Activated naive CD4-positive, alpha-beta T cell treated with anti-CD3 and anti-CD28 coated beads, Interleukin-2, amount 10 ng/mL, durations not matched to agents 7 days and 5 days (primary cell): ENCODE measurements around the gene GPR3.

Experiments
- CTCF ChIA-PET: fragments of 350-600 bp; sonication (Branson Sonifier 250); formaldehyde crosslinking; loops from one replicate; lab custom pipeline; 2021; ENCODE audit warnings: antibody characterized with exemption; lab: Charles Lee
- DNase-seq: peaks from one replicate; pipeline ENCODE4 v3.0.0-alpha.2; 2020
- H3K27ac Mint-ChIP-seq: one replicate; pipeline ENCODE4 v1.8.0; 2021; ENCODE audit warnings: mild to moderate bottlenecking, moderate library complexity, mixed read lengths
- H3K27me3 Mint-ChIP-seq: one replicate; pipeline ENCODE4 v1.8.0; 2021; ENCODE audit warnings: mild to moderate bottlenecking, mixed read lengths
- H3K36me3 Mint-ChIP-seq: one replicate; pipeline ENCODE4 v1.8.0; 2021; ENCODE audit warnings: mixed read lengths
- H3K4me1 Mint-ChIP-seq: one replicate; pipeline ENCODE4 v1.8.0; 2021; ENCODE audit warnings: mixed read lengths
- H3K4me3 Mint-ChIP-seq: one replicate; pipeline ENCODE4 v1.8.0; 2021; ENCODE audit warnings: mild to moderate bottlenecking, moderate library complexity, mixed read lengths
- H3K9me3 Mint-ChIP-seq: one replicate; pipeline ENCODE4 v1.8.0; 2021; ENCODE audit warnings: mixed read lengths

Gene GPR3, protein sequence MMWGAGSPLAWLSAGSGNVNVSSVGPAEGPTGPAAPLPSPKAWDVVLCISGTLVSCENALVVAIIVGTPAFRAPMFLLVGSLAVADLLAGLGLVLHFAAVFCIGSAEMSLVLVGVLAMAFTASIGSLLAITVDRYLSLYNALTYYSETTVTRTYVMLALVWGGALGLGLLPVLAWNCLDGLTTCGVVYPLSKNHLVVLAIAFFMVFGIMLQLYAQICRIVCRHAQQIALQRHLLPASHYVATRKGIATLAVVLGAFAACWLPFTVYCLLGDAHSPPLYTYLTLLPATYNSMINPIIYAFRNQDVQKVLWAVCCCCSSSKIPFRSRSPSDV

DNA sequence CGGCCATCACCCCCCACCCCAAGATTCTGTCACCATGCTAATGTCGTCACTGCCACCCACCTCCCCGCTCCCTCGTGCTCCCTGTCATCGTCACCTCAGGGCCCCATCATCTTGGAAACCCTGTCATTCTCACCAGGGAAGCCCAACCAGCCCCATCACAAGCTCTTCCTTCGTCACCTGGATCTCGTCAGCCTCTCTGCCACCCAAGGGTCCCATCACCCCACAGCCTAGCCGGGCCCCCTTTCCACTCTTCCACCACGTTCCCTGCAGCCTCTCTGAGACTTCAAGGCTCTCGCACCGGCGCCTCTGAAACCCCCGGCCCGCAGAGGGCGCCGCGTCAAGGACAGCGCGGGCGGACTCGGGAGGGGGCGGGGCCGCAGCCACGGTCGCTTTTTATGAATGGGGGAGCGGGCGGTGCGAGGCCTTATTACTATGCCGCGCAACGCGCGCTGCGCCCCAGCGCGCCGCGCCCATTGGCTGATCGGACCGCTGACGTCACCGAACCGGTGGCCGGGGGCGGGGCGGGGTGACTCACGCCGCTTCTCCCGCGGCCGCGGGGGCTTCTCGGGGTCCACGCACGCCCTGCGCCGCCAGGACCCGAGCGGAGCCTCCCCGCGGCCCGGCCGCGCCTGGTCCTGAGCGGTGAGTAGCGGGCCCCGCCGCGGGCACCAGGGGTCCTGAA lies at the start of gene GPR3:
Gene GPR3, plus strand, starts transcription at position 527 of the 682 bp plus-strand sequence. CDS start 1,177 bp downstream, outside the sequence.
- no peaks in the 10 kb centered on the region for H3K9me3 Mint-ChIP-seq
- CTCF ChIA-PET: interaction anchor here (0.6 to 19.8 kb wide), 9 partner anchors 10 to 271 kb away, joined by 3 to 536 read pairs (median 4); partner anchors contain the start of genes MAP3K6 and SYTL1
- H3K36me3 Mint-ChIP-seq: no peaks in the 10 kb centered on the region
- H3K27ac Mint-ChIP-seq: peak within 1 kb of the TSS; percentile 55
- peak within 1 kb of the TSS; percentile 71 for H3K4me3 Mint-ChIP-seq
- peaks cover 35% of the 10 kb centered on the region for H3K27me3 Mint-ChIP-seq
- DNase-seq: peak; percentile 96
- H3K4me1 Mint-ChIP-seq: peaks cover 22% of the 10 kb centered on the region

- H3K4me1 Mint-ChIP-seq: peaks cover 65% of the 10 kb centered on the region
- peak; percentile 87 for DNase-seq
- CTCF ChIA-PET: interaction anchor here (0.6 to 3.2 kb wide), 8 partner anchors 10 to 320 kb away, joined by 3 to 26 read pairs (median 4); partner anchors contain the start of gene MAP3K6
Observed at GRCh38 chr1:27342778-27343638, 49.4 kb upstream of the GPR3 start.

GRCh38 chr1:27343639-27344025 lies 48.8 kb upstream of the GPR3 start:
- Mint-ChIP-seq H3K4me1 (peaks cover 65% of the 10 kb centered on the region), H3K9me3 (no peaks in the 10 kb centered on the region), H3K4me3 (peak overlapping the region; percentile 90), H3K27ac (peak overlapping the region; percentile 90), H3K36me3 (peaks cover 43% of the 10 kb centered on the region), H3K27me3 (no peaks in the 10 kb centered on the region)
- CTCF ChIA-PET: interaction anchor here (1.0 to 2.8 kb wide), 4 partner anchors 11 to 319 kb away, joined by 3 to 26 read pairs (median 4); partner anchors contain the start of gene MAP3K6
- peak; percentile 46 for DNase-seq

More at GRCh38 chr1:27342778-27343638, 49.4 kb upstream of the GPR3 start:
- H3K36me3 Mint-ChIP-seq: peaks cover 44% of the 10 kb centered on the region
- H3K27me3 Mint-ChIP-seq: no peaks in the 10 kb centered on the region
- peak overlapping the region; percentile 90 for H3K27ac Mint-ChIP-seq
- H3K4me3 Mint-ChIP-seq: peak overlapping the region; percentile 90
- H3K9me3 Mint-ChIP-seq: no peaks in the 10 kb centered on the region

- Mint-ChIP-seq H3K27me3 (no peaks in the 10 kb centered on the region), H3K36me3 (peaks cover 40% of the 10 kb centered on the region), H3K4me3 (no peak overlapping the region), H3K4me1 (peaks cover 57% of the 10 kb centered on the region), H3K9me3 (no peaks in the 10 kb centered on the region), H3K27ac (peak overlapping the region; percentile 33)
- CTCF ChIA-PET: interaction anchor here (0.7 to 2.2 kb wide), 7 partner anchors 11 to 42 kb away, joined by 3 to 8 read pairs (median 4); partner anchors contain the start of gene MAP3K6
- no peak for DNase-seq
Observed at GRCh38 chr1:27345272-27345671, 47.1 kb upstream of the GPR3 start.

DNA sequence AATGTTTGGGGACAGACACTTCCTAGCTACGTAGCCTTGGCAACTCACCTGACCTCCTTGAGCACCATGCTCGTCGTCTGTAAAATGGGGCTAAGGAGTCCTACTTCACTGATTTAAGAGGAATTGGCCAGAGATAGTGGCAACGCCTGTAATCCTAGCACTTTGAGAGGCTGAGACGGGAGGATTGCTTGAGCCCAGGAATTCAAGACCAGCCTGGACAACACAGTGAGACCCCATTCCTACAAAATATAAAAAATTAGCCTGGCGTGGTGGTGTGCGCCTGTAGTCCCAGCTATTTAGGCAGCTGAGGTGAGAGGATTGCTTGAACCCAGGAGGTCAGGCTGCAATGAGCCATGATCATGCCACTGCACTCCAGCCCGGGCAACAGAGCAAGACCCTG lies 46.1 kb upstream of the GPR3 start:
- Mint-ChIP-seq H3K27ac (no peak overlapping the region), H3K36me3 (peaks cover 43% of the 10 kb centered on the region), H3K9me3 (no peaks in the 10 kb centered on the region), H3K4me3 (no peak overlapping the region), H3K4me1 (peaks cover 48% of the 10 kb centered on the region), H3K27me3 (no peaks in the 10 kb centered on the region)
- no peak for DNase-seq
- CTCF ChIA-PET: interaction anchor here (1.0 to 2.2 kb wide), 3 partner anchors 9 to 41 kb away, joined by 4 to 10 read pairs (median 5); no protein-coding TSS in a partner anchor

DNA sequence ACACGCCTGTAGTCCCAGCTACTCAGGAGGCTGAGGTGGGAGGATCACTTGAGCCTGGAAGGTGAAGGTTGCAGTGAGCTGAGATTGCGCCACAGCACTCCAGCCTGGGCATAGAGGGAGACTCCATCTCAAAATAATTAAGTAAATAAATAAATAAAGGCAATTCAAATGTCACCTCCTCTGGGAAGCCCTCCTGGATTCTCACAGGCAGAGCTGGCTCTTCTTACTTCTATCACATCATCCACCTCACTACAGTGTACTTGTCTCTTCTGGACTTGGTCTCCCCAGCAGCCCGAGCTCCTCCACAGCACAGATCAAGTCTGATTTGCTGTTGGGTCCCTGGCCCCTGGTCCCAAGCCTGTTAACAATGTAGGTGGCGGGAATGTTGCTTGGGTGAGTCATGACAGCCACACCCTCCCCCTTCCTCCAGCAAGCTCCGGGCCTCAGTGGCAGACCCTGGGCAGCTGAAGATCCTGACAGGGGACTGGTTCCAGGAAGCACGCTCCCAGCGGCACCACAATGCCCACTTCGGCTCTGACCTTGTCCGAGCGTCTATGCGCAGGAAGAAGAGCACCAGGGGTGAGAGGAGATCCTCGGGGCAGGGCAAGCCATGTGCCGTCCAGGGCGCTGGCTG lies 45.3 kb upstream of the GPR3 start:
- Mint-ChIP-seq H3K9me3 (no peaks in the 10 kb centered on the region), H3K27me3 (no peaks in the 10 kb centered on the region), H3K36me3 (peaks cover 42% of the 10 kb centered on the region), H3K27ac (peak overlapping the region; percentile 24), H3K4me1 (peaks cover 42% of the 10 kb centered on the region), H3K4me3 (no peak overlapping the region)
- CTCF ChIA-PET: interaction anchor here (1.4 kb wide), 1 partner anchor 10 kb away, joined by 10 read pairs; no protein-coding TSS in a partner anchor
- no peak for DNase-seq

DNA sequence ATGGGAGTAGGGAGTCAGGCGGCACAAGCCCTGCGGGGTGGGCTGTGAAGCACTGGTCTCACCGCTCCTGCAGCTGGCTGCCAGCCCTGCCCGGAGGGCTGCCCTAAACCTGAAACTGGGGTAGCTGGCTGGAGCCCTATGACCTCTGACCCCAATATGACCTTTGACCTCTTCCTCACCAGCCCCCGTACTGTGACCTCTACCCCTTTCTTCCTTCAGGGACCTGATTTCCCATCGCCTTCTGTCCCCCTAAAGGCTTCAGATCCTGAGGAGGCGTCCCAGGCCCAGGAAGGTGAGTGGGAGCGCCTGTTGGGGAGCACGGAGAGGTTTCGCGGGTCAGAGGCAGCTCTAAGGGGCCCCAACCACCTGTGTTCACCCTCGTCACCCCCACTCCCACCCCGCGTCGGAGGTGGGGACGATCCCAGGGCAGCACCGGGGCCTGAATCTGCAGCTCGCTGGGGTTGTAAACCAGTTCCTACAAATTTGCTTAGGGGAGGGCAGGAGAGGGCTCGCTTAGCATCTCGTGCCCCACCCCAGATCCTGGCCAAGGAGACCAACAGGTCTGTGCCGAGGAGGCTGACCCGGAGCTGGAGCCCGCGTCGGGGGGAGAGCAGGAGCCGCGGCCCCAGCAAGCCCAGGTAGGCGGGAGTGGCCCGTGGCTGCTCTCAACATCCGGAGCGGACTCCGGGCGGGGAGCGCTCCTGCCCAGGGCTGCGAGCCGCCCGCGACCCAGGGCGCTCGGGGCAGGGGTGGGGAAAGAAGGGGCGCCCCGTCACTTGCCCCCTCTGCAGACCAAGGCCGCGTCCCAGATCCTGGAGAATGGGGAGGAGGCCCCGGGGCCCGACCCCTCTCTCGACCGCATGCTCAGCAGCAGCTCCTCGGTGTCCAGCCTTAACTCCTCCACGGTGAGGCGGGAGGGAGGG lies 43.3 kb upstream of the GPR3 start:
- H3K36me3 Mint-ChIP-seq: peaks cover 30% of the 10 kb centered on the region
- peak overlapping the region; percentile 31 for H3K4me3 Mint-ChIP-seq
- no peaks in the 10 kb centered on the region for H3K9me3 Mint-ChIP-seq
- DNase-seq: peak; percentile 59
- CTCF ChIA-PET: interaction anchor here (0.9 to 1.7 kb wide), 4 partner anchors 8 to 26 kb away, joined by 3 to 4 read pairs (median 3); partner anchors contain the start of gene MAP3K6
- H3K27me3 Mint-ChIP-seq: no peaks in the 10 kb centered on the region
- peaks cover 28% of the 10 kb centered on the region for H3K4me1 Mint-ChIP-seq
- H3K27ac Mint-ChIP-seq: peak overlapping the region; percentile 33

DNA sequence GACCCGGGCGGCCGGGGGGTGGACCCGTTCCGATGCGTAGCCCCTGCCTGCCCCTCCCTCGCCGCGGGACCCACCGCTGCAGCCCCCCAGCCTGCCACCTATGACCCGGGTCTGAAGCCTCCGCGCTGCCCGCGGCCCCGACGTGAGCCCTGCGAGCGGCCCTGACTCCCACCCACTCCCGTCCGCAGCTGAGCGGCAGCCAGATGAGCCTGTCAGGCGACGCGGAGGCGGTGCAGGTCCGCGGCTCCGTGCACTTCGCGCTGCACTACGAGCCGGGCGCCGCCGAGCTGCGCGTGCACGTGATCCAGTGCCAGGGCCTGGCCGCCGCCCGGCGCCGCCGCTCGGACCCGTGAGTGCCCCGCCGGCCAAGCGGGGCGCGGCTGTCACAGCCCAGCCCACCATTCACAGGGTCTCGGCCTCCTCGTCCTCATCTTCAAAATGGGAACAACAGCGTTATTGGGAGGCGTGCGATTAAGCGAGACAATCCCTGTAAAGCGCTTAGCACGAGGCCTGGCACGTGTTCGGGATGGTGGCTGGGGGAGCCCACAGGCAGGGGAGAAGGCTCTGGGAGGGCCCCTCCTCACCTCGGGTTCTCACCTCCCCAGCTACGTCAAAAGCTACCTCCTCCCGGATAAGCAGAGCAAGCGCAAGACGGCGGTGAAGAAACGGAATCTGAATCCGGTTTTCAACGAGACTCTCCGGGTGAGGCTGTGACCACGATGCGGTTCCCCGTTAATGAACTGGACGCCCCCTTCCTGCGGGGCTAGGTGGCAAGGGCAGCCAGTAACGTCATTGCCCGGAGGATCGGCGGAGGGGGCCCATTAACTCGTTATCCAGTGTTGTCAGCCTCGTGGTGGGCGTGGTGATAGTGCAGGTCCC lies 42.4 kb upstream of the GPR3 start:
- H3K9me3 Mint-ChIP-seq: no peaks in the 10 kb centered on the region
- no peaks in the 10 kb centered on the region for H3K27me3 Mint-ChIP-seq
- peaks cover 22% of the 10 kb centered on the region for H3K4me1 Mint-ChIP-seq
- CTCF ChIA-PET: interaction anchor here (0.9 to 1.7 kb wide), 3 partner anchors 16 to 27 kb away, joined by 3 read pairs; partner anchors contain the start of gene MAP3K6
- DNase-seq: no peak
- no peak overlapping the region for H3K27ac Mint-ChIP-seq
- H3K4me3 Mint-ChIP-seq: no peak overlapping the region
- peaks cover 27% of the 10 kb centered on the region for H3K36me3 Mint-ChIP-seq

DNA sequence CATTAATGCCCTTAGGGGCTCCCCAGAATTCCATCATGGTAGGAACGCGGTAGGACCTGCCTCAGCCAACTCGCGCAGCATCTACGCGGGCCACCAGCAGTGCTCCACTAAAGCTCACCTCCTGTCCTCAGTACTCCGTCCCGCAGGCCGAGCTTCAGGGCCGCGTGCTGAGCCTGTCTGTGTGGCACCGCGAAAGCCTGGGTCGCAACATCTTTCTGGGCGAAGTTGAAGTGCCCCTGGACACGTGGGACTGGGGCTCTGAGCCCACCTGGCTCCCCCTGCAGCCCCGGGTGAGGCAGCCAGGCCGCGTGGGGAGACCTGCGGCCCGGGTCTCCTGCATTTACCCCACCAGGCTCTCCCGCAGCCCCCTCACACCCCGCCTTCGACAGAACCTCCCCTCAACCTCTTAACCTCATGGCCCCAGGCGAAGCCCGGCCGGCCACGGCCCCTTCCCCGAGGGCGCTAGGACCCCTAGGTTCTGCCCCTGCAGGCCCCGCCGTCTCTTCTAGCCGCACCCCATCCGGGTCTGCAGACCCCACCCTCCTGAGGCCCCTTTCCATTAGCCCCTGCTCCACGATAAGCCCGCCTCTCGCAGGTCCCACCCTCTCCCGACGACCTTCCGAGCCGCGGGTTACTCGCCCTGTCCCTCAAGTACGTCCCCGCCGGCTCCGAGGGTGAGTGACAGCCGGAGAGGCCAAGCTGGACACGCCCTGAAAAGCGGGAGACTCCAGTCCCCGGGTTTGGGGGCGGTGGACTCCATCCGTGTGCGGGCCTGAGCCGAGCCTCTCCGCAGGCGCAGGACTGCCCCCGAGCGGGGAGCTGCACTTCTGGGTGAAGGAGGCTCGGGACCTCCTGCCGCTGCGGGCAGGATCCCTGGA lies 41.5 kb upstream of the GPR3 start:
- Mint-ChIP-seq H3K27me3 (no peaks in the 10 kb centered on the region), H3K9me3 (no peaks in the 10 kb centered on the region), H3K27ac (no peak overlapping the region), H3K36me3 (peaks cover 22% of the 10 kb centered on the region), H3K4me1 (peaks cover 22% of the 10 kb centered on the region), H3K4me3 (no peak overlapping the region)
- DNase-seq: no peak
- CTCF ChIA-PET: no interaction called here

- H3K4me3 Mint-ChIP-seq: no peak overlapping the region
Observed at GRCh38 chr1:27351541-27352107, 40.8 kb upstream of the GPR3 start.

More at GRCh38 chr1:27351541-27352107, 40.8 kb upstream of the GPR3 start:
- DNase-seq: no peak
- H3K27me3 Mint-ChIP-seq: no peaks in the 10 kb centered on the region
- H3K4me1 Mint-ChIP-seq: peaks cover 24% of the 10 kb centered on the region
- CTCF ChIA-PET: no interaction called here
- no peaks in the 10 kb centered on the region for H3K9me3 Mint-ChIP-seq
- H3K27ac Mint-ChIP-seq: no peak overlapping the region
- peaks cover 17% of the 10 kb centered on the region for H3K36me3 Mint-ChIP-seq
